Measurements from ENCODE around the gene AKAP3. TPM values are rescaled to one million over a fixed set of nuclear protein-coding genes. Genes with fewer than 3 reads are reported as not detected.

The AKAP3 gene
- total and polyA plus RNA-seq, 3 experiments from 2014 or later: 1.6 to 2.8 (median 2.0) TPM

DNA sequence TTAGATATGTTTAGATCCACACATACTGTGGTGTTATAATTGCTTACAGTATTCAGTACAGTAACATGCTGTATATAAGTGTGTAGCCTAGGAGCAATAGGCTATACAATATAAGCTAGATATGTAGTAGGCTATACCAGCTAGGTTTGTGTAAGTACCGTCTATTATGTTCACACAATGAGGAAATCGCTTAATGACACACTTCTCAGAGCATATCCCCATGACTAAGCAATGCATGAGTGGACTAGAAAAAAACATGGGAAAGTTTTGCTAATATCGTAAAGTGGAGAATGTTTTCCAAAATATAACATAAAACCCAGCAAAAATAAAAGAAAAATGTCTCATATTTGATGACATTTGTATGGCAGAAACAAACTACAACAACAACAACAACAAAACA, 27.3 kb downstream of the AKAP3 start:
- no peak for DNase-seq
- Mint-ChIP-seq H3K27ac (no peak overlapping the region), H3K4me1 (no peaks in the 10 kb centered on the region), H3K9me3 (no peaks in the 10 kb centered on the region), H3K4me3 (no peak overlapping the region), H3K27me3 (peaks cover 4% of the 10 kb centered on the region in 2 donors), H3K36me3 (no peaks in the 10 kb centered on the region)
- no peaks in the 10 kb centered on the region for H3K9me3 ChIP-seq (ENCODE audit: low read length)
- no peak overlapping the region for H3K4me3 ChIP-seq (ENCODE audit: low read length)
- no peaks in the 10 kb centered on the region for H3K27me3 ChIP-seq (ENCODE audit: insufficient read depth, low read length, poor library complexity, severe bottlenecking)
- H3K4me1 ChIP-seq (ENCODE audit: insufficient read depth, low read length): no peaks in the 10 kb centered on the region
- CTCF ChIA-PET: no interaction called here
- POLR2A ChIA-PET: no interaction called here
- no peaks in the 10 kb centered on the region for H3K36me3 ChIP-seq (ENCODE audit: insufficient read depth, low read length)
- no peak overlapping the region for H3K27ac ChIP-seq (ENCODE audit: low read depth, low read length)

DNA sequence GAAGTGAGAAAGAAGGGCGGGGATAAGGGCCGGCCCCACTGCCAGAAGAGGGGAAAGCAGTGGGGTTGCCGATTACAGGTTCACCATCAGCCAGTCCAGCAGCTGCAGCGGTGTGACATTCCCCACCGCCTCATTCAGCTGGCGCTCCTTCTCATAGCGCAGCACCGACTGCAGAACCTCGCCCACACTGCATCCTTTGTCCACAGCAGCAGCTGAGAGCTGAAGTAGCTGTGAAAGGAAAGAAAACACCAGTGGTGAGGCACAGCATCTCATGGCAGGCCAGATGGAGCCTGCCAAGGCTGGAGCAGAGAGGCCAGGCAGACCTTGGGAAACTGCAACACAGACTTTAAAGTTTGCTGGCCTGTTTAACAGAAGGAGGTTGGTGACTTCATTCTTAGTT, 33.2 kb downstream of the AKAP3 start:
- Histone ChIP-seq H3K4me1 (ENCODE audit: insufficient read depth, low read length) (no peaks in the 10 kb centered on the region), H3K27ac (ENCODE audit: low read depth, low read length) (no peak overlapping the region), H3K4me3 (ENCODE audit: low read length) (no peak overlapping the region), H3K36me3 (ENCODE audit: insufficient read depth, low read length) (no peaks in the 10 kb centered on the region), H3K27me3 (ENCODE audit: insufficient read depth, low read length, poor library complexity, severe bottlenecking) (no peaks in the 10 kb centered on the region), H3K9me3 (ENCODE audit: low read length) (no peaks in the 10 kb centered on the region)
- DNase-seq: no peak
- Mint-ChIP-seq H3K9me3 (no peaks in the 10 kb centered on the region), H3K4me1 (no peaks in the 10 kb centered on the region), H3K27me3 (no peaks in the 10 kb centered on the region), H3K36me3 (peaks cover 0 to 48% (median 18%) of the 10 kb centered on the region in 3 donors), H3K27ac (no peak overlapping the region), H3K4me3 (no peak overlapping the region)
- CTCF ChIA-PET: interaction anchor here (2.6 kb wide), 1 partner anchor 11 kb away, joined by 9 read pairs; no protein-coding TSS in a partner anchor
- POLR2A ChIA-PET: no interaction called here

DNA sequence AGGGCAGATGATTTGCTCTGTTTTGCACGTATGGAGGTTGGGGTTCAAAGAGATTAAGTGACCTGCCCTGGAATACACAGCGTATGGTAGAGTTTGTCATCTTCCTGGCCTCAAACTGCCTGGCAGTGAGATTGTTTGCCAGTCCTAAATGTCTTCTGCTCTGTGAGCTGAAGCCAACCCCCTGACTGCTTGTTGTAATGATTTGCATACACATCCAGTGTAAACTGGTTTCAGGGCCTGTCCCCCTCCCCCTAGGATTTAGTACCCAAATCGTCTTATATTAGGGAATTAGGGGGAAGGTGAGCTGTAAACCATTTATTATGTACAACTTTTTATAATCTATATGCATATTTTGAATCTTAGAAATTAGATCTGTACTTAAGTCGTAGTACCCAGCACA, 38.4 kb downstream of the AKAP3 start:
- Mint-ChIP-seq H3K4me1 (peaks cover 19 to 35% (median 32%) of the 10 kb centered on the region in 3 donors), H3K9me3 (no peaks in the 10 kb centered on the region), H3K27ac (no peak overlapping the region), H3K4me3 (no peak overlapping the region), H3K27me3 (no peaks in the 10 kb centered on the region), H3K36me3 (peaks cover 0 to 68% (median 26%) of the 10 kb centered on the region in 3 donors)
- ChIA-PET CTCF (no interaction called here), POLR2A (no interaction called here)
- H3K4me1 ChIP-seq (ENCODE audit: insufficient read depth, low read length): peaks cover 5% of the 10 kb centered on the region
- H3K4me3 ChIP-seq (ENCODE audit: low read length): no peak overlapping the region
- no peak for DNase-seq
- H3K27ac ChIP-seq (ENCODE audit: low read depth, low read length): no peak overlapping the region
- no peaks in the 10 kb centered on the region for H3K27me3 ChIP-seq (ENCODE audit: insufficient read depth, low read length, poor library complexity, severe bottlenecking)
- peaks cover 6% of the 10 kb centered on the region for H3K36me3 ChIP-seq (ENCODE audit: insufficient read depth, low read length)
- no peaks in the 10 kb centered on the region for H3K9me3 ChIP-seq (ENCODE audit: low read length)

DNA sequence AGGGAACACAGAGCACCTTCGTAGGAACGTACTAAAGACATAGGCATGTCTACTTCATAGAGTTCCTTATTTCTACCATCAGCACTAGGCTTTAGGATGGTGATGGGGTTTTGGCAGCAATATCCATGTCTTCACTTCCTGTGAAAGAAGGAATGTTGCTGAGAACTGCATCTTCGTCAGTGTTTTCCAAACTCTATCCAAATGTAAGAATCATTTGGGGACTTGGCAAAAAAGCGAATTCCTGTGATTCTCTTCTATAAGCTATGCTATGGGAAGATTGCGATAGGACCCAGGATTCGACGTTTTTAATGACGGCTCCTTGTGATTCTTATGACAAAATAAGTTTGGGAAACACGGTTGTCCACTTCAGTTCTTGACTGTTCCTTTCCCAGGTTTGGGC, 39.8 kb downstream of the AKAP3 start:
- Histone ChIP-seq H3K4me1 (ENCODE audit: insufficient read depth, low read length) (peaks cover 9% of the 10 kb centered on the region), H3K4me3 (ENCODE audit: low read length) (no peak overlapping the region), H3K36me3 (ENCODE audit: insufficient read depth, low read length) (peaks cover 6% of the 10 kb centered on the region), H3K9me3 (ENCODE audit: low read length) (no peaks in the 10 kb centered on the region), H3K27me3 (ENCODE audit: insufficient read depth, low read length, poor library complexity, severe bottlenecking) (no peaks in the 10 kb centered on the region), H3K27ac (ENCODE audit: low read depth, low read length) (no peak overlapping the region)
- no peak for DNase-seq
- POLR2A ChIA-PET: no interaction called here
- H3K4me3 Mint-ChIP-seq: peak overlapping the region in 1 of 7 donors; percentile 31
- peak overlapping the region in 1 of 8 donors; percentile 32 for H3K27ac Mint-ChIP-seq
- H3K4me1 Mint-ChIP-seq: peaks cover 29 to 47% (median 45%) of the 10 kb centered on the region in 3 donors
- peaks cover 0 to 60% (median 17%) of the 10 kb centered on the region in 3 donors for H3K36me3 Mint-ChIP-seq
- no peaks in the 10 kb centered on the region for H3K27me3 Mint-ChIP-seq
- CTCF ChIA-PET: no interaction called here
- H3K9me3 Mint-ChIP-seq: no peaks in the 10 kb centered on the region

DNA sequence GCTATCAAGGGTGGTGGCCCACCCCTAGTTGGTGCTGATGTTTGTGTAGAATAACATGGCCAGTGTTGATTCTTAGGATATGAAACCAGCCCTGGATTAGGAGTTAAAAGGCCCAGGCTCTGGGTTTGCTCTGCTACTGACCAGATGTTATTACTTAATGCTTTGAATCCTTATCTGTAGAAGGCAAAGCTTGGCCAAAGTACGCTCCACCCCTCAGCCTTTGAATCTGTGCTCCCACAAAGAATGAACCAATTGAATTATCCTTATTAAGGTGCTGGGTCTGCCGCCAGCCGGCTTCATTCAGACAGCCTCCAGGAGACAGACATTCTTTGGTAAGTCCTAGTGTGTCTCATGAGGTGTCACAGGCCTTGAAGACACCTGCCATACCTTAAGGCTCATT, 41.8 kb downstream of the AKAP3 start:
- Mint-ChIP-seq H3K4me1 (peaks cover 29 to 47% (median 45%) of the 10 kb centered on the region in 3 donors), H3K9me3 (no peaks in the 10 kb centered on the region), H3K36me3 (peaks cover 0 to 43% (median 9%) of the 10 kb centered on the region in 3 donors), H3K4me3 (peak overlapping the region in 3 of 7 donors; percentile 42 to 81 (median 59)), H3K27me3 (peaks cover 5 to 17% of the 10 kb centered on the region in 2 donors), H3K27ac (peak overlapping the region in 2 of 8 donors; percentile 31 to 39)
- H3K27me3 ChIP-seq (ENCODE audit: insufficient read depth, low read length, poor library complexity, severe bottlenecking): no peaks in the 10 kb centered on the region
- ChIA-PET CTCF (no interaction called here), POLR2A (no interaction called here)
- no peak overlapping the region for H3K4me3 ChIP-seq (ENCODE audit: low read length)
- H3K36me3 ChIP-seq (ENCODE audit: insufficient read depth, low read length): peaks cover 6% of the 10 kb centered on the region
- H3K4me1 ChIP-seq (ENCODE audit: insufficient read depth, low read length): peaks cover 9% of the 10 kb centered on the region
- no peaks in the 10 kb centered on the region for H3K9me3 ChIP-seq (ENCODE audit: low read length)
- no peak overlapping the region for H3K27ac ChIP-seq (ENCODE audit: low read depth, low read length)
- DNase-seq: no peak

DNA sequence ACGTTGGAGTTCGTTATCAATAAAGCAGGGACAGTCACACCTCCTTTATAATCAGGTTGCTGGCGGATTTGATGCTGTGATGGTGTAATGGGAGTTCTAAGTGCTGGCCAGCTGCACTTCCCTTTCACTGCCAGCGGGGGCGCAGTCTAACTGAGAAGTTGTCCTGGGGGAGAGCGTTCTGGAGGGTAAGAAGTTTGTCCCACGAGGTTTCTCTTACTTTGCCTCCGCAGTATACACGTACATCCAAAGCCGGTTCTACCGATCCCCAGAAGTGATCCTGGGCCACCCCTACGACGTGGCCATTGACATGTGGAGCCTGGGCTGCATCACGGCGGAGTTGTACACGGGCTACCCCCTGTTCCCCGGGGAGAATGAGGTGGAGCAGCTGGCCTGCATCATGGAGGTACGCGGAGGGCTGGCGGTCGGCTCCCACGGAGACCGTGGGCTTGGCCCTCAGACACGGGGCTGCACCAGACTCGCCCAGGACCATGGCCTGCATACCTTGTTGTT, 44.1 kb downstream of the AKAP3 start:
- H3K27me3 ChIP-seq (ENCODE audit: insufficient read depth, low read length, poor library complexity, severe bottlenecking): peaks cover 4% of the 10 kb centered on the region
- H3K9me3 ChIP-seq (ENCODE audit: low read length): no peaks in the 10 kb centered on the region
- Mint-ChIP-seq H3K27me3 (peaks cover 5 to 18% of the 10 kb centered on the region in 2 donors), H3K36me3 (peaks cover 0 to 21% (median 5%) of the 10 kb centered on the region in 3 donors), H3K9me3 (no peaks in the 10 kb centered on the region), H3K4me3 (peak overlapping the region; percentile 92 to 100 (median 99)), H3K27ac (peak overlapping the region; percentile 0 to 96 (median 94)), H3K4me1 (peaks cover 29 to 47% (median 45%) of the 10 kb centered on the region in 3 donors)
- peak overlapping the region; percentile 58 for H3K27ac ChIP-seq (ENCODE audit: low read depth, low read length)
- CTCF ChIA-PET: interaction anchor here (0.7 to 1.9 kb wide), 12 partner anchors 8 to 250 kb away, joined by 3 to 11 read pairs (median 4); partner anchors contain the start of genes AKAP3, NDUFA9 and RAD51AP1
- peak; percentile 60 to 81 (median 68) for DNase-seq
- H3K4me1 ChIP-seq (ENCODE audit: insufficient read depth, low read length): peaks cover 9% of the 10 kb centered on the region
- H3K4me3 ChIP-seq (ENCODE audit: low read length): peak overlapping the region; percentile 99
- no peaks in the 10 kb centered on the region for H3K36me3 ChIP-seq (ENCODE audit: insufficient read depth, low read length)
- POLR2A ChIA-PET: interaction anchor here (2.0 kb wide), 1 partner anchor 45 kb away, joined by 5 read pairs; the partner anchor contains the start of genes AKAP3 and NDUFA9

DNA sequence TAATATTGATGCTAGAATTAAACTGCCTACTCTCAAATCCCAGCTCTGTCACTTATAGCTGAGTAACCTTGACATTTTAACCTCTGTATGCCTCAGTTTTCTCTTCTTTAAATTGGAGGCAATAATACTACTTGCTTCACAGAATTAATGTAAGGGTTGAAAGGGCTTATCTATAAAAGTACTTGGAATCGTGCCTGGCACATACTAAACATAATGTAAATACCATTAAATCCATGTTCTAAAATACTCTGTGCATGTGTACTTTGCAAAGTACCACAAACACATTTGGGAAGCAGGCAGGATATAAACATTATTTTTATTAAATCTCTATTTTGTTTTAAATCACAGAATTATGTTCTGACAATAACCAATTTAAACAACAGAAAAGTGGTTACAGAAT, 44.9 kb downstream of the AKAP3 start:
- H3K36me3 ChIP-seq (ENCODE audit: insufficient read depth, low read length): no peaks in the 10 kb centered on the region
- peaks cover 4% of the 10 kb centered on the region for H3K27me3 ChIP-seq (ENCODE audit: insufficient read depth, low read length, poor library complexity, severe bottlenecking)
- H3K4me3 ChIP-seq (ENCODE audit: low read length): no peak overlapping the region
- Mint-ChIP-seq H3K4me1 (peaks cover 25 to 46% (median 39%) of the 10 kb centered on the region in 3 donors), H3K36me3 (peaks cover 0 to 16% (median 2%) of the 10 kb centered on the region in 3 donors), H3K9me3 (no peaks in the 10 kb centered on the region), H3K27me3 (peaks cover 5 to 18% of the 10 kb centered on the region in 2 donors), H3K27ac (no peak overlapping the region), H3K4me3 (no peak overlapping the region)
- CTCF ChIA-PET: interaction anchor here (0.7 to 1.9 kb wide), 10 partner anchors 7 to 154 kb away, joined by 3 to 11 read pairs (median 4); partner anchors contain the start of gene RAD51AP1
- POLR2A ChIA-PET: no interaction called here
- peaks cover 9% of the 10 kb centered on the region for H3K4me1 ChIP-seq (ENCODE audit: insufficient read depth, low read length)
- DNase-seq: no peak
- no peak overlapping the region for H3K27ac ChIP-seq (ENCODE audit: low read depth, low read length)
- no peaks in the 10 kb centered on the region for H3K9me3 ChIP-seq (ENCODE audit: low read length)

DNA sequence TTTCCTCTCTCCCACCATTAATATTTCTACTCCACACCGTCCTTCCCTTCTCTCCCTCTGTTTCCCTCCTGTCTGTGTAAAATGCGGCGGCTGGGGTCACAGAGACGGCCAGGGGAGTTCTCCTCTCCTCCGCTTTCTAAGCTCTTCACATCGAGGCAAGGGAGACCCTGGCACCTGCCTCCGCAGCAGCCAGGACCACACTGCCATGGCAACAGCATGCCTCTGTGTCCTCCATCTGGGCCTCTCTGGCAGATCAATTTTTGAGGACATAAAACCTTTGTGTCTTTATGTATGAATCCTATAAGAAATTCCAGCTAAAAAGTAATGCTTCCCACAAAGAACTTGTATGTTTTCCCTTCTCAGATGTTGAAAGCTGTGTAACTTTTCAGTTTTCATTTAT, 45.4 kb downstream of the AKAP3 start:
- Mint-ChIP-seq H3K27ac (no peak overlapping the region), H3K27me3 (peaks cover 5 to 18% of the 10 kb centered on the region in 2 donors), H3K36me3 (peaks cover 0 to 13% (median 0%) of the 10 kb centered on the region in 3 donors), H3K4me3 (peak overlapping the region in 1 of 7 donors; percentile 14), H3K4me1 (peaks cover 24 to 41% (median 39%) of the 10 kb centered on the region in 3 donors), H3K9me3 (no peaks in the 10 kb centered on the region)
- no peak overlapping the region for H3K27ac ChIP-seq (ENCODE audit: low read depth, low read length)
- no peak for DNase-seq
- CTCF ChIA-PET: no interaction called here
- H3K4me3 ChIP-seq (ENCODE audit: low read length): no peak overlapping the region
- no peaks in the 10 kb centered on the region for H3K9me3 ChIP-seq (ENCODE audit: low read length)
- peaks cover 4% of the 10 kb centered on the region for H3K27me3 ChIP-seq (ENCODE audit: insufficient read depth, low read length, poor library complexity, severe bottlenecking)
- H3K4me1 ChIP-seq (ENCODE audit: insufficient read depth, low read length): peaks cover 9% of the 10 kb centered on the region
- POLR2A ChIA-PET: interaction anchor here (0.6 kb wide), 1 partner anchor 9 kb away, joined by 4 read pairs; no protein-coding TSS in a partner anchor
- no peaks in the 10 kb centered on the region for H3K36me3 ChIP-seq (ENCODE audit: insufficient read depth, low read length)

Data from CD8-positive, alpha-beta memory T cell (primary cell).